IMR-90 (cell line): ENCODE data around the gene NLGN1. TPM values are rescaled to one million over a fixed set of nuclear protein-coding genes. Genes with fewer than 3 reads are reported as not detected.
"Not testable (repeated sequence)": the region's sequence is repeated elsewhere in the genome, so short reads cannot be mapped to it uniquely, and the experiment has no call there.

ENCODE experiments used
- ATAC-seq: fragments of 200-7000 bp; cut with Tn5 transposase; 2 replicates; pipeline ENCODE4 v1.9.1; 2020; ENCODE audit warnings: low read depth, mild to moderate bottlenecking, moderate library complexity
- BruUV-seq: library from RNA; stranded (reverse); fragments of 400-500 nt; replicated peaks from 2 replicates; lab custom pipeline; 2021; lab: Mats Ljungman, UMichigan
- CTCF ChIA-PET: fragments of 300-600 bp; formaldehyde crosslinking; extraction: SDS; loops from one replicate; lab custom pipeline; 2021; ENCODE audit warnings: antibody characterized with exemption; lab: Yijun Ruan, JAX
- POLR2A ChIA-PET: fragments of 300-600 bp; sonication (Branson Sonifier 250); formaldehyde crosslinking; loops from one replicate; lab custom pipeline; 2022; ENCODE audit warnings: antibody characterized with exemption; ENCODE audit not compliant: unreplicated experiment; lab: Charles Lee
- DNase-seq: peaks from one replicate; pipeline ENCODE4 v3.0.0; 2013
- H2AFZ ChIP-seq: replicated peaks from 2 replicates; pipeline ENCODE3; 2013; ENCODE audit warnings: low read length, mild to moderate bottlenecking; ENCODE audit not compliant: poor library complexity
- H2AK5ac ChIP-seq: 2 replicates; pipeline ENCODE4 v1.6.1; 2013; ENCODE audit warnings: low read depth, low read length, inconsistent platforms
- H2AK9ac ChIP-seq: replicated peaks from 2 replicates; pipeline ENCODE3; 2013; ENCODE audit warnings: mild to moderate bottlenecking, low read depth, low read length, moderate library complexity; ENCODE audit not compliant: poor library complexity
- H2BK120ac ChIP-seq: 2 replicates; pipeline ENCODE4 v1.6.1; 2013; ENCODE audit warnings: low read depth, low read length, inconsistent platforms
- H2BK15ac ChIP-seq: 3 replicates; pipeline ENCODE4 v1.6.1; 2013; ENCODE audit warnings: low read depth, low read length, inconsistent platforms
- H2BK20ac ChIP-seq: 2 replicates; pipeline ENCODE4 v1.6.1; 2013; ENCODE audit warnings: low read depth, mild to moderate bottlenecking, inconsistent platforms, low read length, moderate library complexity
- H2BK5ac ChIP-seq: 2 replicates; pipeline ENCODE4 v1.6.1; 2013; ENCODE audit warnings: mild to moderate bottlenecking, low read depth, low read length, inconsistent platforms; ENCODE audit not compliant: poor library complexity, severe bottlenecking
- H3K14ac ChIP-seq: replicated peaks from 2 replicates; pipeline ENCODE4 v1.6.1; 2013; ENCODE audit warnings: low read depth, low read length, inconsistent platforms
- H3K18ac ChIP-seq: 2 replicates; pipeline ENCODE4 v1.6.1; 2013; ENCODE audit warnings: low read depth, low read length, control low read depth
- H3K23ac ChIP-seq: 2 replicates; pipeline ENCODE4 v1.6.1; 2013; ENCODE audit warnings: low read depth, low read length, inconsistent platforms
- H3K27ac ChIP-seq: 2 replicates; pipeline ENCODE4 v1.5.1; 2013; ENCODE audit warnings: mild to moderate bottlenecking, control low read depth, low read length; ENCODE audit not compliant: insufficient read depth
- H3K27me3 ChIP-seq: 2 replicates; pipeline ENCODE4 v1.6.1; 2013; ENCODE audit warnings: low read length; ENCODE audit not compliant: control insufficient read depth, insufficient read depth
- H3K36me3 ChIP-seq: 2 replicates; pipeline ENCODE4 v1.6.1; 2013; ENCODE audit warnings: low read length, mixed read lengths; ENCODE audit not compliant: control insufficient read depth, insufficient read depth
- H3K4ac ChIP-seq: 2 replicates; pipeline ENCODE4 v1.6.1; 2013; ENCODE audit warnings: low read depth, low read length, inconsistent platforms
- H3K4me1 ChIP-seq: 2 replicates; pipeline ENCODE4 v1.6.1; 2013; ENCODE audit warnings: low read length, mixed read lengths; ENCODE audit not compliant: control insufficient read depth, insufficient read depth
- H3K4me2 ChIP-seq: 2 replicates; pipeline ENCODE4 v1.6.1; 2013; ENCODE audit warnings: low read depth, mild to moderate bottlenecking, control low read depth, low read length, moderate library complexity
- H3K4me3 ChIP-seq: 2 replicates; pipeline ENCODE4 v1.5.1; 2013; ENCODE audit warnings: low read depth, mild to moderate bottlenecking, control low read depth, low read length, moderate library complexity; ENCODE audit not compliant: insufficient read depth
- H3K56ac ChIP-seq: 2 replicates; pipeline ENCODE4 v1.6.1; 2013; ENCODE audit warnings: low read length, inconsistent platforms; ENCODE audit not compliant: insufficient read depth; ENCODE audit errors: extremely low read depth
- H3K79me1 ChIP-seq, 2 experiments: 2 replicates each; pipeline ENCODE4 v1.6.1; 2013; ENCODE audit warnings: low read length in 2 of 2, inconsistent platforms in 1 of 2, low read depth in 1 of 2
- H3K9ac ChIP-seq: 2 replicates; pipeline ENCODE4 v1.6.1; 2013; ENCODE audit warnings: low read depth, low read length, control low read depth
- H3K9me1 ChIP-seq: 2 replicates; pipeline ENCODE4 v1.6.1; 2013; ENCODE audit warnings: low read length, inconsistent platforms; ENCODE audit not compliant: insufficient read depth
- H3K9me3 ChIP-seq: 2 replicates; pipeline ENCODE4 v1.6.1; 2013; ENCODE audit warnings: low read length; ENCODE audit not compliant: control insufficient read depth, insufficient read depth
- H4K20me1 ChIP-seq: 2 replicates; pipeline ENCODE4 v1.6.1; 2013; ENCODE audit warnings: low read length, inconsistent platforms; ENCODE audit not compliant: insufficient read depth
- H4K5ac ChIP-seq: 2 replicates; pipeline ENCODE4 v1.6.1; 2013; ENCODE audit warnings: mild to moderate bottlenecking, low read depth, low read length, control low read depth
- H4K8ac ChIP-seq, 2 experiments: 2 replicates each; pipeline ENCODE4 v1.6.1; 2013; ENCODE audit warnings: low read depth in 2 of 2, low read length in 2 of 2, control low read depth in 1 of 2, inconsistent platforms in 1 of 2
- H4K91ac ChIP-seq: 2 replicates; pipeline ENCODE4 v1.6.1; 2013; ENCODE audit warnings: low read depth, low read length, inconsistent platforms; ENCODE audit not compliant: insufficient read depth
- whole genome bisulfite sequencing, 2 experiments: methylation state at CpG; one replicate each; pipeline versions ENCODE4 v1.1.5 to v1.1.7; 2013; ENCODE audit warnings: missing lambda C conversion rate in 2 of 2; ENCODE audit not compliant: insufficient read length in 1 of 2; ENCODE audit errors: extremely low coverage in 2 of 2; 5-methylcytosine and 5-hydroxymethylcytosine counted together
- dilution Hi-C: fragments of 300-500 bp; cut with HindIII; formaldehyde crosslinking; loops from one replicate; pipeline ENCODE4 v1.14.3; 2018; ENCODE audit warnings: low sequenced_read_pairs; ENCODE audit not compliant: unreplicated experiment
- in situ Hi-C: fragments of 300-500 bp; cut with MboI; formaldehyde crosslinking; loops from 3 replicates; pipeline ENCODE4 v1.14.3; 2019; ENCODE audit warnings: low sequenced_read_pairs, inconsistent platforms, mixed read lengths
- intact Hi-C: fragments of 100-400 bp; cut with micrococcal nuclease; formaldehyde crosslinking; loops from 2 replicates; pipeline ENCODE4 v1.10.0; 2022
- polyA plus RNA-seq, 3 experiments: library from polyadenylated mRNA; depleted of rRNA; stranded (reverse); fragments of >200 nt; gene quantifications; 2 replicates each; pipeline ENCODE4 v1.2.3, GENCODE V29; 2012; ENCODE audit warnings: low replicate concordance in 1 of 3
- total RNA-seq: library from RNA; depleted of rRNA; stranded (reverse); fragments of >200 nt; gene quantifications from 2 replicates; pipeline ENCODE4 v1.2.3, GENCODE V29; 2012

NLGN1 gene
- total and polyA plus RNA-seq, 2 of the 4 experiments (the other 2 are of a cell fraction) = 1.8 to 12.5 TPM

GRCh38 chr3:173353137-173353536 is 44.4 kb upstream of the NLGN1 start:
- intact Hi-C loops, CTCF ChIA-PET, POLR2A ChIA-PET: not testable (repeated sequence)

More at GRCh38 chr3:173353137-173353536, 44.4 kb upstream of the NLGN1 start:
- H3K9ac ChIP-seq, H4K20me1 ChIP-seq, H2BK120ac ChIP-seq, H4K91ac ChIP-seq, H3K14ac ChIP-seq, H3K4ac ChIP-seq, H2AFZ ChIP-seq, H2BK15ac ChIP-seq, H3K79me1 ChIP-seq, H3K27ac ChIP-seq, H2BK20ac ChIP-seq, H3K9me3 ChIP-seq, DNase-seq, H2AK9ac ChIP-seq, H4K5ac ChIP-seq, in situ Hi-C loops, H2BK5ac ChIP-seq, H3K4me1 ChIP-seq, H2AK5ac ChIP-seq, H3K36me3 ChIP-seq, H3K23ac ChIP-seq, H3K4me3 ChIP-seq, H3K27me3 ChIP-seq, H3K18ac ChIP-seq, H3K56ac ChIP-seq, dilution Hi-C loops, H4K8ac ChIP-seq, H3K4me2 ChIP-seq, ATAC-seq, H3K9me1 ChIP-seq, BruUV-seq: not testable (repeated sequence)
- WGBS, 2 experiments = no CpG with 5 or more reads among the region's 2 CpGs
